HL-60 (cell line): ENCODE results near the gene TOGARAM2.

Experiments used
- DNase-seq, 2 experiments: peaks; one replicate each; pipeline ENCODE4 v3.0.0-alpha.2; 2010 to 2020; ENCODE audit warnings: low read depth in 1 of 2, low spot score in 1 of 2
- H3K27ac ChIP-seq: fragments of 250-450 bp; sonication (Bioruptor Pico); replicated peaks from 2 replicates; pipeline ENCODE4 v1.5.1; 2020; ENCODE audit warnings: mild to moderate bottlenecking, moderate library complexity
- H3K27me3 ChIP-seq: fragments of 250-450 bp; sonication (Bioruptor Pico); 2 replicates; pipeline ENCODE4 v1.5.1; 2021; ENCODE audit warnings: mild to moderate bottlenecking, moderate library complexity; ENCODE audit not compliant: insufficient read depth, poor library complexity, severe bottlenecking
- H3K4me3 ChIP-seq: replicated peaks from 2 replicates; pipeline ENCODE4 v1.5.1; 2011; ENCODE audit warnings: mild to moderate bottlenecking, control low read depth, low read length; ENCODE audit not compliant: insufficient read depth
- CTCF ChIP-seq: IDR thresholded peaks from one replicate; pipeline ENCODE4 v1.5.1; 2011; ENCODE audit warnings: low read length, control low read depth, inconsistent platforms; ENCODE audit not compliant: insufficient read depth
- GABPA ChIP-seq: IDR thresholded peaks from 2 replicates; pipeline ENCODE4 v1.6.1; 2012; ENCODE audit warnings: low read depth
- POLR2AphosphoS5 ChIP-seq: IDR thresholded peaks from 2 replicates; pipeline ENCODE4 v1.6.1; 2012; ENCODE audit warnings: low read depth
- REST ChIP-seq: IDR thresholded peaks from 2 replicates; pipeline ENCODE4 v1.6.1; 2012; ENCODE audit warnings: low read depth; ENCODE audit not compliant: insufficient replicate concordance
- SPI1 ChIP-seq: IDR thresholded peaks from 2 replicates; pipeline ENCODE4 v1.6.1; 2012; ENCODE audit warnings: low read depth, mild to moderate bottlenecking, borderline replicate concordance

The TOGARAM2 gene

GRCh38 chr2:28997237-28997846 is 16.2 kb downstream of the TOGARAM2 start:
- no peak for DNase-seq
- H3K4me3 ChIP-seq = no peak overlapping the region
- no peak overlapping the region for H3K27ac ChIP-seq
- TF ChIP-seq CTCF (no peak), SPI1 (no peak), GABPA (no peak), POLR2AphosphoS5 (no peak), REST (no peak)
- no peaks in the 10 kb centered on the region for H3K27me3 ChIP-seq

- no peak for DNase-seq
- TF ChIP-seq SPI1 (no peak), REST (no peak), CTCF (no peak), GABPA (no peak), POLR2AphosphoS5 (no peak)
- H3K27ac ChIP-seq = no peak overlapping the region
Measured at GRCh38 chr2:28997847-28998735, 17.0 kb downstream of the TOGARAM2 start.

GRCh38 chr2:29000481-29000880 is 19.4 kb downstream of the TOGARAM2 start:
- TF ChIP-seq GABPA (no peak), SPI1 (peak; percentile 100), POLR2AphosphoS5 (peak; percentile 61), CTCF (no peak)
- no peak overlapping the region for H3K4me3 ChIP-seq
- H3K27me3 ChIP-seq = no peaks in the 10 kb centered on the region
- DNase-seq = peak; percentile 88 to 94
- peak overlapping the region; percentile 39 for H3K27ac ChIP-seq

More at GRCh38 chr2:28997847-28998735, 17.0 kb downstream of the TOGARAM2 start:
- no peak overlapping the region for H3K4me3 ChIP-seq
- no peaks in the 10 kb centered on the region for H3K27me3 ChIP-seq
